Endothelial cell (in vitro differentiated cells): ENCODE results near the gene MS4A6E. TPM values are rescaled to one million over a fixed set of nuclear protein-coding genes. Genes with fewer than 3 reads are reported as not detected.
"Not testable (repeated sequence)": the region's sequence is repeated elsewhere in the genome, so short reads cannot be mapped to it uniquely, and the experiment has no call there.

Source experiments
- DNase-seq: peaks from one replicate; pipeline ENCODE4 v3.0.0; 2021; ENCODE audit warnings: low spot score
- H3K27ac Mint-ChIP-seq: one replicate; pipeline ENCODE4 v1.8.0; 2021; ENCODE audit warnings: mixed read lengths, inconsistent platforms; ENCODE audit not compliant: unreplicated experiment
- H3K27me3 Mint-ChIP-seq: one replicate; pipeline ENCODE4 v1.8.0; 2021; ENCODE audit warnings: mild to moderate bottlenecking, moderate library complexity, mixed read lengths, inconsistent platforms; ENCODE audit not compliant: unreplicated experiment
- H3K36me3 Mint-ChIP-seq: one replicate; pipeline ENCODE4 v1.8.0; 2021; ENCODE audit warnings: mild to moderate bottlenecking, low read depth, mixed read lengths, inconsistent platforms; ENCODE audit not compliant: unreplicated experiment
- H3K4me1 Mint-ChIP-seq: one replicate; pipeline ENCODE4 v1.8.0; 2021; ENCODE audit warnings: mild to moderate bottlenecking, mixed read lengths, inconsistent platforms; ENCODE audit not compliant: unreplicated experiment
- H3K4me3 Mint-ChIP-seq: one replicate; pipeline ENCODE4 v1.8.0; 2021; ENCODE audit warnings: mild to moderate bottlenecking, mixed read lengths, inconsistent platforms; ENCODE audit not compliant: unreplicated experiment
- H3K9me3 Mint-ChIP-seq: one replicate; pipeline ENCODE4 v1.8.0; 2021; ENCODE audit warnings: mixed read lengths, inconsistent platforms; ENCODE audit not compliant: unreplicated experiment
- CTCF ChIP-seq: fragments of 200-600 bp; sonication (generic); IDR thresholded peaks from one replicate; pipeline ENCODE4 v1.5.0; 2021; ENCODE audit warnings: antibody characterized with exemption; ENCODE audit not compliant: unreplicated experiment
- total RNA-seq: library from RNA; stranded (reverse); fragmentation: NEBNext Ultra II Directional; extraction: Animal tissue kit (Norgen Biotek cat#: 25700); gene quantifications from one replicate; pipeline ENCODE4 v1.2.1, GENCODE V29; 2021; ENCODE audit not compliant: unreplicated experiment

The MS4A6E gene
- total RNA-seq, 1 donor from 2014 or later, result not detected

DNA sequence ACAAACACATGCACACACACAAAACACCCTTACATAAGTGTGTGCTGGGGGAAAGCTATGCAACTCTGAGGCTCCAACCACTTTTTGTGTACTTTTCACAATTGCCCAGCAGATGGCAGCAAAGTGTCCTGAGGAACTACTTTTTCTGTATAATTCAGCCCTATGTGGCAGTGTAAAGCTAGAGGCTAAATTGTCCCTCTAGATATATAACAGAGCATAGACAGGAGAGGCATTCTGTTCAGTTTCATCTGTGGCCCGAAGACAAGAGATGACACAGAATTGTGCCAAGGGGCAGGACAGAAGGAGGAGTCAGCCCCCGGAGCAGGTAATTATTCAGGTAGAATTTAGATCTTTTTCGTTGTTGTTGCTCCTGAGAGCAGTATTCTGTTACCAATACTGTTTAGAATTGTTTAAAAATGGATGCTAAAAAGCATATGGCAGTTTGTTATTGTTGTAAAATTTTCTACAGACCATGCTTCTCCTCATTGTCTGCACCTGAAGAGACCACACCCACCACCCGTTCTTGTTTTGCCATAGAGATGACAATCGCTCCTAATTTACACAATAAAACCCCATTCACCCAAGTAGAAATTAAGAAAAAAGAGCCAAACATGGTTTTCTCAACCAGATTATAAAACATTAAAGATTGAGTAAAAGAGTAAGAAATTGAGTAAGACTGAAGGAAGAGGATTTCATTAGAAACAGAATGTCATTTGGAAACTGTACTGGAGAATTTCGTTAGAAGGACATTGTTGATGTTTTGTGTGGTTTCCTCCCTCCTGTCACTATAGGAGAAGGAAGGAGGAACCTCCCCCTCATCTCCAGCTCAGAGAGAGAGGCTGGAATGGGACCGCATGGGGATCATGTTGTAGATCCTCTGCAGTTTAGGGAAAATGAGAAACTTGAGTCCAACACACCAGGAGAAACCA lies 36.8 kb downstream of the MS4A6E start:
- Mint-ChIP-seq H3K36me3 (peaks cover 4% of the 10 kb centered on the region), H3K4me1 (peaks cover 3% of the 10 kb centered on the region), H3K4me3 (no peak overlapping the region), H3K9me3 (no peaks in the 10 kb centered on the region), H3K27ac (no peak overlapping the region), H3K27me3 (peaks cover 2% of the 10 kb centered on the region)
- TF ChIP-seq CTCF, result peak; percentile 88
- peak; percentile 72 for DNase-seq

GRCh38 chr11:60366262-60366904 lies 39.3 kb downstream of the MS4A6E start:
- H3K4me3 Mint-ChIP-seq, H3K9me3 Mint-ChIP-seq, H3K27me3 Mint-ChIP-seq, H3K4me1 Mint-ChIP-seq, H3K27ac Mint-ChIP-seq, DNase-seq, H3K36me3 Mint-ChIP-seq: not testable (repeated sequence)

DNA sequence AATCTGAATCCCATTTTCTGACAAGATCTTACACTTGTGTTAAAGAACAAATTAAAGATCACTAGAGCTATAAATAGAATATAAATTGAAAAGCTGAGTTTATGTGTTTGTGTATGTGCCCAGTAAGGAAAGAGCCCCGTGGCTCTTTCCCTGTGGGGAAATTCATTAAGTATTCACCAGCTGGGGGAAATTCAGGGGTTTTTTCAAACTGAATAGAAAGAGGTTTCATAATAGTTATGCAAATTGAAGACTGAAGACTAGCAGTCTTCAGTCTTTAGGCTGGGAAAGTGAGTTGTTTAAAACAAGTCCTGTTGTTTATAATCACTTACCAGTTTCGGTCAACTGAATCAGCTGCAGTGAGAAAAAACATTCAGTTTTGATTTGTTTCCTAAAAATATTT lies 40.0 kb downstream of the MS4A6E start:
- DNase-seq, result no peak
- Mint-ChIP-seq H3K9me3 (no peaks in the 10 kb centered on the region), H3K27me3 (peaks cover 2% of the 10 kb centered on the region), H3K27ac (no peak overlapping the region), H3K4me1 (peaks cover 13% of the 10 kb centered on the region), H3K36me3 (no peaks in the 10 kb centered on the region), H3K4me3 (no peak overlapping the region)
- no peak for TF ChIP-seq CTCF

- Mint-ChIP-seq H3K27ac (no peak overlapping the region), H3K4me3 (no peak overlapping the region), H3K27me3 (peaks cover 2% of the 10 kb centered on the region), H3K4me1 (peaks cover 15% of the 10 kb centered on the region), H3K9me3 (no peaks in the 10 kb centered on the region), H3K36me3 (no peaks in the 10 kb centered on the region)
- DNase-seq, result no peak
- no peak for TF ChIP-seq CTCF
Measured at GRCh38 chr11:60367896-60368295, 40.8 kb downstream of the MS4A6E start.

DNA sequence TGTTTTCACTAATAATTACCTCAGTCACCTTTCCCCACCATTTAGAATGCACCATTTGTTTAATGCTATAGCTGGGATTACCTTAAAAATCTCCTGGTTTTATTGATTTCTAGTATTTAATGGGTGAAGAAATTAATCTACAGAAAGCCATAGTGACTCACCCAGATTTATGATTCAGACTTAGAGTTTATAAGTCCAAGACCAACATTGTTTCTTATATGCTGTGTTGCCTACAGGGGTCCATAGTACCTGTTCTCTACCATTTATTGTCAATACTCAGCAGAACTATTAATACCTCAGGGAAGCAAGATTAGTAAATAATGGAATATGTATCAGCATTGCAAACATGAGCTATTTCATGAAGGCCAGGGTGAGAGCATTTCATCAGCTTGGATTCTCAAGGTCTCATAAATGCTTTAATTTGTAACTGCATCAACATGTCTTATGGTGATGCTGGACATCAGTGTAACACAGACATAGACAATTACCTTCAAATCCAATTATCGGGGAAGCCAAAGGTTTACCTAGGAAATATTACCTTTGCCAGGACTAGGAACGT lies 43.3 kb downstream of the MS4A6E start:
- no peak for DNase-seq
- Mint-ChIP-seq H3K4me1 (peaks cover 16% of the 10 kb centered on the region), H3K27ac (no peak overlapping the region), H3K36me3 (no peaks in the 10 kb centered on the region), H3K9me3 (no peaks in the 10 kb centered on the region), H3K27me3 (no peaks in the 10 kb centered on the region), H3K4me3 (no peak overlapping the region)
- TF ChIP-seq CTCF, result no peak
